Endometrium (tissue), 2 donors: ENCODE measurements around the gene TBC1D9.
A peak's percentile ranks its signal among the peaks of the same experiment; 100 is the strongest.

ENCODE experiments used
- FAIRE-seq: peaks from 2 replicates; lab custom pipeline; 2012; peaks lifted over from hg19 to GRCh38; lab: Jason Lieb, UNC
- donor health status: control.
- donor health status: control.

The TBC1D9 gene

GRCh38 chr4:140720387-140721304 lies 35.5 kb downstream of the TBC1D9 start:
- FAIRE-seq = no peak

DNA sequence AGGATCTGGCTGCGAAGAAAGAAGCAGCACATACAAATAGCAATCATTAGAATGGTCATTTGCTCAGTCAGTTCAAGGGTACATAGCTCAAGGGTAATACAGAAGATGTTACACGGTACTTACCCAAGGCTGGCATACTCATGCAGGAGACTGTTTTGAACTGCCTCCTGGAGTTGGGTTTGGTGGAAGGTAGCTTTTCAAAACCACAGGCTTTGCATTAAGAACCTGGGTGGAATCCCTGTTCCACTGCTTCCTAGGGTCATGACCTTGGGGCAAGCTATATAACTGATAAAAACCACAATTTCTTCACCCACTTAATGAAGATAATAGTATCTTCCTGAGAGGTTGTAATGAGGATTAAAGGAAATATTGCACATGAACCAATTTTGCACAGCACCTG lies 36.5 kb downstream of the TBC1D9 start:
- FAIRE-seq = no peak

DNA sequence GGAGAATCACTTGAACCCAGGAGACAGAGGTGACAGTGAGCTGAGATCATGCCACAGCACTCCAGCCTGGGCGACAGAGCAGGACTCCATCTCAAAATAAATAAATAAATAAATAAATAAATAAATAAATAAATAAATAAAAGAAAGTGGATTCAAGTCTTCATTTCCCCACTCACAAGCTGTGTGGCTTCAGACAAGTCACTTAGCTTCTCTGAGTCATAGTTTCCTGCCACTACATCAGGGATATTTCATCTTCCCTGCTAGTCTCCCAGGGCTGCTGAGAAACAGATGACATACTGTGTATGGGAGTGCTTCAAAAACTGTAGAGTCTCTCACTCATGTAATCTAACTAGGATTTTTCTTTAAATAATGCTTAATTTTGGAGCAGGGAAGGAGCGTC lies 37.2 kb downstream of the TBC1D9 start:
- FAIRE-seq = no peak

GRCh38 chr4:140718241-140718952 lies 37.8 kb downstream of the TBC1D9 start:
- no peak for FAIRE-seq

DNA sequence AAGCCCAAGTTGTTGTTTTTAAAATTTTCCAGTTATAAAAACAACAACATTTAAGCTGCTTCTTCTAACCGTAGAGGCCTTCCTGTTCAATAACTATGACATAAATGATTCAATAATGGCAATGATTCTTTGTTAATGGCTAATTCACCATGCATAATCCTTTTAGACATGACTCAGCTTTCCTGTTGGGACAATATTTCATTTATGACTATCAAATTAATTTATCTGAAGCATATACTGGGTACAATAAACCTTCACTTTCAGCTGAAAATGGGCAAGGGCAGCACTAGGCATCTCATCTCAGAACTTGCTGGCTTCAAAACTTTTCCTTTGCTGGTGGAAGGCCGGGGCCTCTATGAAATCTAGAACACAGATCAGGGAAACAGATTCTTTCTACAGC lies 38.9 kb downstream of the TBC1D9 start:
- no peak for FAIRE-seq

- FAIRE-seq = no peak
Observed at GRCh38 chr4:140715119-140715518, 41.1 kb downstream of the TBC1D9 start.

GRCh38 chr4:140711910-140712309 lies 44.3 kb downstream of the TBC1D9 start:
- FAIRE-seq = no peak

- FAIRE-seq = no peak
Observed at GRCh38 chr4:140710908-140711622, 45.1 kb downstream of the TBC1D9 start.

GRCh38 chr4:140707325-140707724 lies 48.9 kb downstream of the TBC1D9 start:
- FAIRE-seq = no peak

DNA sequence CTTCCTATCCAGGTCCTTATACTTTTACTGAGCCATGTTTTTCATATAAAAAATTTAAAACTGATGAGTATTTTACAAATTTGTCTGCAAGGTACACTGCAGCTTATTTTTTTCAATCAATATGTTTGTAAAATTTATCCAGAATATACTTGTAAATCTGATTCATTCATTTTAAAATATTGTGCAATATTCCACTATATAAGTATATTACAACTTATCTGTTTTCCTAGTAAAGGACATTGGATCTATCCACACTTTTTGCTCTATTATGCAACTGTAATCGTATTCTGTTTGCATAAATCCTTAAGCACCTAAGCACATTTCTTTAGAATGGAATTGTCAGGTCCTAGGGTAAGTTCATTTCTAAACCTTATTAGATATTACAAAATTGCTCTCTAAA lies 49.5 kb downstream of the TBC1D9 start:
- no peak for FAIRE-seq

DNA sequence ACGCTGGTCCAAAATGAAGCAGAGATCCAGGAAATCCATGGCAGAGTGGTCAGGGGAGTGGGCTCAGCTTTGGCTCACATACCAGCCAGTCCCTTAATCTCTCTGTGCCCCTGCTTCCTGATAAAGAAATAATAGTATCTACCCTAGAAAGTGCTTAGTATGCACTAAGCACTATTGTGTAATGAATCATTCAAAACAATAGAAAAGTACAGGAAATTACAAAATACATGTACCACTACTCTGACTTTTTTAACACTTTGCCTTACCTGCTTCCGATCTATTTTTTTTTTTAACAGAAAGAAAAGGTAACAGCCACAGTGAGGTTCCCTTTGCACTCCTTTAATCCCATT lies 49.9 kb downstream of the TBC1D9 start:
- no peak for FAIRE-seq

- FAIRE-seq = no peak
Observed at GRCh38 chr4:140705625-140706275, 50.4 kb downstream of the TBC1D9 start.

- no peak for FAIRE-seq
Observed at GRCh38 chr4:140704964-140705363, 51.2 kb downstream of the TBC1D9 start.

- FAIRE-seq = no peak
Observed at GRCh38 chr4:140704392-140704960, 51.7 kb downstream of the TBC1D9 start.

GRCh38 chr4:140703463-140703862 lies 52.7 kb downstream of the TBC1D9 start:
- FAIRE-seq = peak; percentile 93

DNA sequence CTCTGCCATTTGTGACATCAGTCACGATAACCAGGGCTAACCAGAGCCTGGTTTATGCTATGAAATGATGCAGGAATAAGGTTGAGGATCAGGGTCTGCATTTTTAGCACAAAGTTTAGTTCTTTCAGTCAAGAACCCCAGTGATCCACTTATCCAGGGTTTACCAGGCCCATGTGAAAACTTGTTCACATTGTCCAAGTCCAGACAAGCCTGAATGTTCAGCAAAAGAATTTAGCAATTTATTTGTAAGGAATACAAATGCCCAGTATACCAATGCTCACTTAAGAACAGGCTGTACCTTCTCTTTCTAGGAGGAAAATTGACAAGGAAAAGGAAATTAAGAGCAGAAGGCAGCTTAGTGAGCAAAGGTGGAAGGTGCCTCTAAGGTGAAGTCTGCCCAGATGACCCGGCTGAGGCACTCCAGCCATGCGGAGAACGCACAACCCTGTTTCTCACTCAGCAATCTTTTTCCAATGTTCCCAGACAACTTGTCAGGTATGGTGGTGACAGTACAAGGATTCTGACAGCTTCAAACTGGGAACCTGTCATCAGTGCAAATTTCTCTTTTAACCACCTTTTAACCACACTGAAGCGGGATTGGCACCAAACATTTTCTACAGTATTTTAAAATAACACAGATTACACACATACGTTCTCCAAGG lies 54.0 kb downstream of the TBC1D9 start:
- no peak for FAIRE-seq

DNA sequence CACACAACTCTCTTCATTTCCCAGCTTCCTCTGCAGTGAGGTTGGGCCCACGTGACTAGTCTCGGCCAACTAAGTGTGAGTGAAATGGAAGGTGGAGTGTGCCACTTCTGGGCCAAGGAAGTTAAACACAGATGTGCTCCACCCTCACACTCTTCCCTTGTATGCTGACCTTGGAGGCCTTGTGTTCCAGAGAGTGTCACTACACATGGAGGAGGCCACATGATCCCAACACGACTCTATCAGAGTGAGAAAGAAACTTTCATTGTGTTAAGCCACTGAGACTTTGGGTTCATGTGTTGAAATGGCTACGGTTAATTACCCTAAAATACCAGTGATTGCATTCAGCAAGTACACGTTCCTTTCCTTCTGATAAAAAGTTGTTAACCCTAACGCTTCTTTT lies 55.1 kb downstream of the TBC1D9 start:
- FAIRE-seq = no peak

DNA sequence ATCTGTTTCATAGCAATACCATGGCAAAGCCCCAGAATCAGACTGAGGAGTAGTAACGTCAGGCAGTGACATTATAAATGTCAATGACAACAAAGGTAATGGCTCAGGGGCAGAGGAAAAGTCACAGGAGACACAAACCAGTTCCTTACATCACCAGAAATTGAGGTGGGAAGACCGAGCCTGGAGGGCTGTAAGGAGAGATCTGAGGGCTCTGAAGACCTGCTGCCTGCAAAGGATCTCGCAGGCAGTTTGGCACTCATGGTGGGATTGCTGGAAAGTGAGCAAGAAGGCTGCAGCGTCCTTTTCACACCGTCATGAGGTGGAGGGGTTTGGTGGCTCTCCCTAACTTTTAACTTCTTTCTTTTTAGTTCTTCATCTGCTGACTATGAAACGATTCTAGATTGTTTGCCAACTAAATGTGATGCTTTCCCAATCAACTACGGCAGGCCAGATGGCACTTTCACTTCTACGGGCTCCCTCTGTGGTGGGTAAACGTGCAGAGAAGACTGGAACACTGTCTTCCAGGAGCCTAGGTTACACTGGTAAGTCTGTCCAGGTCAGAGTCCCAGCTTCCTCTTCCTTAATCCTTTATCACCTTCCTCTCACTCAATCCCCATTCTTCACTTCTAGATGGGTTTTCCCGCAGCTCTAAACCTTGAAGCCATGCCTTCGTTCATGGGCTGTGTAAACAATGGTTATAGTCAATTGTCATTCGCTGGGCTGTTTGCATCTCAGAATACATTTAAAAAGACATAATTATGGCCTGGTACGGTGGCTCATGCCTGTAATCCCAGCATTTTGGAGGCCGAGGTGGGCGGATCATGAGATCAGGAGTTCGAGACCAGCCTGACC lies 58.2 kb downstream of the TBC1D9 start:
- FAIRE-seq = no peak

- FAIRE-seq = no peak
Observed at GRCh38 chr4:140695483-140695882, 60.7 kb downstream of the TBC1D9 start.

DNA sequence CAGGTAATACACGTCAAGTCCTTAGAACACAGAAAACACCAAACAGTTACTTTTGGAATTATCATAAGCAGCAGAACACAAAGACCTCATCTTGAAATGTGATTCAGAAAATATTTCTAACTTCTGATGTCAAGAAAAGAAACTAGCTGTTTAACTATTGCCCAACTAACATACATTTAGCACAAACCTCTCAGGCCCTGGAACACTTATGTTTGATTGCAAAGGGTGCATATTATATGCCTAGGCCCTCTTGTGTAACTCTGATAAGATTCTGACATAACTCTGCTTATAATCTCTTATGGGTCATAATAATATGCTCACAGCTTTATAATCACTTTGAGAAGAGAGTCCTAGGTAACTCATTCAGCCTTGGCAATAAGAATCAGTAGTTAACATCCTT lies 62.6 kb downstream of the TBC1D9 start:
- FAIRE-seq = no peak

- no peak for FAIRE-seq
Observed at GRCh38 chr4:140691369-140691768, 64.8 kb downstream of the TBC1D9 start.
